Neural cell (in vitro differentiated cells): ENCODE measurements around the gene MSH3.

Source experiments
- CTCF ChIP-seq: fragments of 450-650 bp; IDR thresholded peaks from 2 replicates; pipeline ENCODE4 v1.5.1; 2014; ENCODE audit warnings: antibody characterized with exemption, mild to moderate bottlenecking, moderate library complexity; ENCODE audit not compliant: poor library complexity, severe bottlenecking
- REST ChIP-seq: IDR thresholded peaks from 2 replicates; pipeline ENCODE4 v1.6.1; 2012; ENCODE audit warnings: borderline replicate concordance

GRCh38 chr5:80793354-80793753 lies 138.9 kb downstream of the MSH3 start:
- no peak for TF ChIP-seq REST
- TF ChIP-seq CTCF = no peak
